A549 (cell line): ENCODE results near the gene MYO1D.

Source experiments
- CHD2 ChIP-seq: fragments of 150-350 bp; IDR thresholded peaks from 2 replicates; pipeline ENCODE4 v1.6.1; 2014; ENCODE audit warnings: low read length; ENCODE audit not compliant: partially characterized antibody
- JUN ChIP-seq, 2 experiments: fragments of >200 bp; sonication (Bioruptor Twin); formaldehyde crosslinking; IDR thresholded peaks; 2 replicates in 1 of 2; 3 replicates in 1 of 2; pipeline ENCODE4 v1.6.1; 2016 to 2017
- NR3C1 ChIP-seq: fragments of >200 bp; sonication (Bioruptor Twin); formaldehyde crosslinking; IDR thresholded peaks from 3 replicates; pipeline ENCODE4 v1.6.1; 2017
- POLR2A ChIP-seq: IDR thresholded peaks from 2 replicates; pipeline ENCODE4 v1.6.1; 2012; ENCODE audit warnings: mild to moderate bottlenecking, low read length
- RFX5 ChIP-seq: fragments of 450-650 bp; IDR thresholded peaks from 2 replicates; pipeline ENCODE4 v1.7.1; 2014; ENCODE audit warnings: antibody characterized with exemption, mild to moderate bottlenecking, moderate library complexity
- ZFP36 ChIP-seq: fragments of 450-650 bp; IDR thresholded peaks from 2 replicates; pipeline ENCODE4 v1.6.1; 2014; ENCODE audit warnings: borderline replicate concordance; ENCODE audit not compliant: partially characterized antibody
- TF ChIP-seq, protein P1 (sequence below): fragments of >200 bp; sonication (Bioruptor Twin); formaldehyde crosslinking; IDR thresholded peaks from 3 replicates; pipeline ENCODE4 v1.5.1; 2016

- TF ChIP-seq, protein P1, sequence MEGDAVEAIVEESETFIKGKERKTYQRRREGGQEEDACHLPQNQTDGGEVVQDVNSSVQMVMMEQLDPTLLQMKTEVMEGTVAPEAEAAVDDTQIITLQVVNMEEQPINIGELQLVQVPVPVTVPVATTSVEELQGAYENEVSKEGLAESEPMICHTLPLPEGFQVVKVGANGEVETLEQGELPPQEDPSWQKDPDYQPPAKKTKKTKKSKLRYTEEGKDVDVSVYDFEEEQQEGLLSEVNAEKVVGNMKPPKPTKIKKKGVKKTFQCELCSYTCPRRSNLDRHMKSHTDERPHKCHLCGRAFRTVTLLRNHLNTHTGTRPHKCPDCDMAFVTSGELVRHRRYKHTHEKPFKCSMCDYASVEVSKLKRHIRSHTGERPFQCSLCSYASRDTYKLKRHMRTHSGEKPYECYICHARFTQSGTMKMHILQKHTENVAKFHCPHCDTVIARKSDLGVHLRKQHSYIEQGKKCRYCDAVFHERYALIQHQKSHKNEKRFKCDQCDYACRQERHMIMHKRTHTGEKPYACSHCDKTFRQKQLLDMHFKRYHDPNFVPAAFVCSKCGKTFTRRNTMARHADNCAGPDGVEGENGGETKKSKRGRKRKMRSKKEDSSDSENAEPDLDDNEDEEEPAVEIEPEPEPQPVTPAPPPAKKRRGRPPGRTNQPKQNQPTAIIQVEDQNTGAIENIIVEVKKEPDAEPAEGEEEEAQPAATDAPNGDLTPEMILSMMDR = no peak
- no peak for TF ChIP-seq POLR2A
- TF ChIP-seq JUN (IDR thresholded peaks at IDR 0.05) = no peak
- TF ChIP-seq RFX5 = no peak
- TF ChIP-seq CHD2 = no peak
- no peak for TF ChIP-seq NR3C1
- TF ChIP-seq ZFP36 = no peak
These were observed 430.0 kb downstream of the MYO1D start for GRCh38 chr17:32446949-32447348.
